HEK293 (cell line): ENCODE results near the gene C1QTNF4.

ENCODE experiments used
- ZBTB8A ChIP-seq: fragments of 450-650 bp; formaldehyde crosslinking; IDR thresholded peaks from 2 replicates; pipeline ENCODE4 v1.5.1; 2016; ENCODE audit warnings: missing biosample characterization, missing genetic modification characterization
- ZFP3 ChIP-seq: fragments of 450-650 bp; formaldehyde crosslinking; IDR thresholded peaks from 2 replicates; pipeline ENCODE4 v1.5.1; 2016; ENCODE audit warnings: low read depth, missing biosample characterization, missing genetic modification characterization
- ZNF133 ChIP-seq: fragments of 450-650 bp; formaldehyde crosslinking; IDR thresholded peaks from 2 replicates; pipeline ENCODE4 v1.5.1; 2016; ENCODE audit warnings: missing biosample characterization, missing genetic modification characterization
- ZNF138 ChIP-seq: fragments of 450-650 bp; formaldehyde crosslinking; IDR thresholded peaks from 2 replicates; pipeline ENCODE4 v1.5.1; 2016; ENCODE audit warnings: missing biosample characterization, missing genetic modification characterization, borderline replicate concordance
- ZNF560 ChIP-seq: fragments of 450-650 bp; formaldehyde crosslinking; IDR thresholded peaks from 2 replicates; pipeline ENCODE4 v1.5.1; 2017; ENCODE audit warnings: missing biosample characterization, missing genetic modification characterization, borderline replicate concordance
- ZNF621 ChIP-seq: fragments of 450-650 bp; formaldehyde crosslinking; IDR thresholded peaks from 2 replicates; pipeline ENCODE4 v1.5.1; 2017; ENCODE audit warnings: missing biosample characterization, missing genetic modification characterization
- ZNF624 ChIP-seq: fragments of 450-650 bp; formaldehyde crosslinking; IDR thresholded peaks from 2 replicates; pipeline ENCODE4 v1.5.1; 2017; ENCODE audit warnings: missing biosample characterization, missing genetic modification characterization
- ZNF629 ChIP-seq: fragments of 450-650 bp; formaldehyde crosslinking; IDR thresholded peaks from 2 replicates; pipeline ENCODE4 v1.5.1; 2017; ENCODE audit warnings: missing biosample characterization, missing genetic modification characterization
- TF ChIP-seq, protein P1 (sequence below): fragments of 450-650 bp; formaldehyde crosslinking; IDR thresholded peaks from 2 replicates; pipeline ENCODE4 v1.5.1; 2016; ENCODE audit warnings: missing biosample characterization, missing genetic modification characterization
- TF ChIP-seq, protein P2 (sequence below): fragments of 450-650 bp; formaldehyde crosslinking; IDR thresholded peaks from 2 replicates; pipeline ENCODE4; 2016; ENCODE audit warnings: missing biosample characterization, missing genetic modification characterization
- TF ChIP-seq, protein P3 (sequence below): fragments of 450-650 bp; formaldehyde crosslinking; IDR thresholded peaks from 2 replicates; pipeline ENCODE4 v1.5.1; 2016; ENCODE audit warnings: missing biosample characterization, missing genetic modification characterization

DNA sequence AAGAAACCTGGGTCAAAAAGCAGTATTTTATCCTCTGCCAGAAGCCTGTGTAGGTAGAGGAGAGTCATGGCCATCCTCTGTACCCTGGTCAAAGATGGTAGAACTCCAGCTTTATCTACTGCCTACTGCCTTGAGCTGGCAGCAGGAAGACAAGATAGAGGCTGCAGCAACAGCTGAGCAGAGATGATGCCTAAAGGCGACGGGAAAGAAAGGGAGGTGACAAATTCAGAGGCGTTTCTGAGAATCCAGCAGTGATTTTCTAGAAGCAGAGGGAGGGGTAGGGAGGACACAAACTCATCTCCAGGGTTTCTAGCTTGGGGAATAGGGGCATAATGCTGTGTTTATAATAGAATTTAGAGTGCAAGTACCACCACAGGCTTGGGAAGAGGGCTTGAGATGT lies 15.5 kb upstream of the C1QTNF4 start:
- TF ChIP-seq ZBTB8A (tag by site-specific recombination) = no peak
- no peak for TF ChIP-seq ZFP3 (tag by site-specific recombination)
- TF ChIP-seq, protein P1, sequence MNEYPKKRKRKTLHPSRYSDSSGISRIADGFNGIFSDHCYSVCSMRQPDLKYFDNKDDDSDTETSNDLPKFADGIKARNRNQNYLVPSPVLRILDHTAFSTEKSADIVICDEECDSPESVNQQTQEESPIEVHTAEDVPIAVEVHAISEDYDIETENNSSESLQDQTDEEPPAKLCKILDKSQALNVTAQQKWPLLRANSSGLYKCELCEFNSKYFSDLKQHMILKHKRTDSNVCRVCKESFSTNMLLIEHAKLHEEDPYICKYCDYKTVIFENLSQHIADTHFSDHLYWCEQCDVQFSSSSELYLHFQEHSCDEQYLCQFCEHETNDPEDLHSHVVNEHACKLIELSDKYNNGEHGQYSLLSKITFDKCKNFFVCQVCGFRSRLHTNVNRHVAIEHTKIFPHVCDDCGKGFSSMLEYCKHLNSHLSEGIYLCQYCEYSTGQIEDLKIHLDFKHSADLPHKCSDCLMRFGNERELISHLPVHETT (tag by site-specific recombination) = no peak
- no peak for TF ChIP-seq ZNF624 (tag by site-specific recombination)
- TF ChIP-seq, protein P2, sequence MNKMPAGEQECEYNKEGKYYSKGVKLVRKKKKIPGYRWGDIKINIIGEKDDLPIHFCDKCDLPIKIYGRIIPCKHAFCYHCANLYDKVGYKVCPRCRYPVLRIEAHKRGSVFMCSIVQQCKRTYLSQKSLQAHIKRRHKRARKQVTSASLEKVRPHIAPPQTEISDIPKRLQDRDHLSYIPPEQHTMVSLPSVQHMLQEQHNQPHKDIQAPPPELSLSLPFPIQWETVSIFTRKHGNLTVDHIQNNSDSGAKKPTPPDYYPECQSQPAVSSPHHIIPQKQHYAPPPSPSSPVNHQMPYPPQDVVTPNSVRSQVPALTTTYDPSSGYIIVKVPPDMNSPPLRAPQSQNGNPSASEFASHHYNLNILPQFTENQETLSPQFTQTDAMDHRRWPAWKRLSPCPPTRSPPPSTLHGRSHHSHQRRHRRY = no peak
- no peak for TF ChIP-seq ZNF560 (tag by site-specific recombination)
- TF ChIP-seq ZNF133 = no peak
- no peak for TF ChIP-seq ZNF621 (tag by site-specific recombination)
- no peak for TF ChIP-seq ZNF629
- TF ChIP-seq, protein P3, sequence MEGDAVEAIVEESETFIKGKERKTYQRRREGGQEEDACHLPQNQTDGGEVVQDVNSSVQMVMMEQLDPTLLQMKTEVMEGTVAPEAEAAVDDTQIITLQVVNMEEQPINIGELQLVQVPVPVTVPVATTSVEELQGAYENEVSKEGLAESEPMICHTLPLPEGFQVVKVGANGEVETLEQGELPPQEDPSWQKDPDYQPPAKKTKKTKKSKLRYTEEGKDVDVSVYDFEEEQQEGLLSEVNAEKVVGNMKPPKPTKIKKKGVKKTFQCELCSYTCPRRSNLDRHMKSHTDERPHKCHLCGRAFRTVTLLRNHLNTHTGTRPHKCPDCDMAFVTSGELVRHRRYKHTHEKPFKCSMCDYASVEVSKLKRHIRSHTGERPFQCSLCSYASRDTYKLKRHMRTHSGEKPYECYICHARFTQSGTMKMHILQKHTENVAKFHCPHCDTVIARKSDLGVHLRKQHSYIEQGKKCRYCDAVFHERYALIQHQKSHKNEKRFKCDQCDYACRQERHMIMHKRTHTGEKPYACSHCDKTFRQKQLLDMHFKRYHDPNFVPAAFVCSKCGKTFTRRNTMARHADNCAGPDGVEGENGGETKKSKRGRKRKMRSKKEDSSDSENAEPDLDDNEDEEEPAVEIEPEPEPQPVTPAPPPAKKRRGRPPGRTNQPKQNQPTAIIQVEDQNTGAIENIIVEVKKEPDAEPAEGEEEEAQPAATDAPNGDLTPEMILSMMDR (tag by site-specific recombination) = no peak
- TF ChIP-seq ZNF138 (tag by site-specific recombination) = no peak
